Right forelimb (tissue), 1 donor: ENCODE data around the gene LRRC56.
"Not testable (repeated sequence)": the region's sequence is repeated elsewhere in the genome, so short reads cannot be mapped to it uniquely, and the experiment has no call there.

Experiments used
- DNase-seq: peaks from one replicate; pipeline ENCODE4 v3.0.0-alpha.2; 2018

LRRC56 gene

GRCh38 chr11:502288-503178, 34.8 kb upstream of the LRRC56 start:
- no peak for DNase-seq

- no peak for DNase-seq
Observed at GRCh38 chr11:503179-503981, 33.9 kb upstream of the LRRC56 start.

- peak; percentile 62 for DNase-seq
Observed at GRCh38 chr11:504053-504993, 33.0 kb upstream of the LRRC56 start.

GRCh38 chr11:504994-505344, 32.4 kb upstream of the LRRC56 start:
- DNase-seq = no peak

GRCh38 chr11:506238-506994, 30.9 kb upstream of the LRRC56 start:
- DNase-seq = peak; percentile 99

GRCh38 chr11:506995-507726, 30.2 kb upstream of the LRRC56 start, which contains the start of gene RNH1:
TSS of gene RNH1 (minus strand) at chr11:507242. CDS start at chr11:502162, 5,080 bp downstream.
- DNase-seq = peak; percentile 100

GRCh38 chr11:507727-508515, 29.4 kb upstream of the LRRC56 start:
- DNase-seq = no peak

- no peak for DNase-seq
Observed at GRCh38 chr11:508956-509355, 28.4 kb upstream of the LRRC56 start.

GRCh38 chr11:512761-513595, 24.3 kb upstream of the LRRC56 start:
- no peak for DNase-seq

GRCh38 chr11:514606-515005, 22.7 kb upstream of the LRRC56 start:
- DNase-seq = no peak

- no peak for DNase-seq
Observed at GRCh38 chr11:515131-515530, 22.2 kb upstream of the LRRC56 start.

- no peak for DNase-seq
Observed at GRCh38 chr11:516400-516799, 20.9 kb upstream of the LRRC56 start.

GRCh38 chr11:516918-517685, 20.2 kb upstream of the LRRC56 start:
- DNase-seq = not testable (repeated sequence)

- DNase-seq = peak; percentile 93
Observed at GRCh38 chr11:518463-519202, 18.7 kb upstream of the LRRC56 start.

- DNase-seq = peak; percentile 56
Observed at GRCh38 chr11:520428-521176, 16.7 kb upstream of the LRRC56 start.

GRCh38 chr11:521177-521688, 16.1 kb upstream of the LRRC56 start:
- DNase-seq = peak; percentile 38

GRCh38 chr11:526192-526591, 11.1 kb upstream of the LRRC56 start:
- no peak for DNase-seq
